AG09309 (cell line): ENCODE results near the gene SLBP.

Source experiments
- DNase-seq: peaks from one replicate; pipeline ENCODE4 v3.0.0-alpha.2; 2010; ENCODE audit warnings: low read depth
- H3K4me3 ChIP-seq: 2 replicates; pipeline ENCODE4 v1.5.1; 2011; ENCODE audit warnings: mild to moderate bottlenecking, low read depth, low read length, moderate library complexity; ENCODE audit not compliant: control insufficient read depth
- TF ChIP-seq, protein P1 (sequence below): IDR thresholded peaks from 2 replicates; pipeline ENCODE4 v1.5.1; 2011; ENCODE audit warnings: mild to moderate bottlenecking, low read depth, low read length, inconsistent platforms; ENCODE audit not compliant: insufficient read depth, control insufficient read depth; ENCODE audit errors: missing control alignments

SLBP gene

DNA sequence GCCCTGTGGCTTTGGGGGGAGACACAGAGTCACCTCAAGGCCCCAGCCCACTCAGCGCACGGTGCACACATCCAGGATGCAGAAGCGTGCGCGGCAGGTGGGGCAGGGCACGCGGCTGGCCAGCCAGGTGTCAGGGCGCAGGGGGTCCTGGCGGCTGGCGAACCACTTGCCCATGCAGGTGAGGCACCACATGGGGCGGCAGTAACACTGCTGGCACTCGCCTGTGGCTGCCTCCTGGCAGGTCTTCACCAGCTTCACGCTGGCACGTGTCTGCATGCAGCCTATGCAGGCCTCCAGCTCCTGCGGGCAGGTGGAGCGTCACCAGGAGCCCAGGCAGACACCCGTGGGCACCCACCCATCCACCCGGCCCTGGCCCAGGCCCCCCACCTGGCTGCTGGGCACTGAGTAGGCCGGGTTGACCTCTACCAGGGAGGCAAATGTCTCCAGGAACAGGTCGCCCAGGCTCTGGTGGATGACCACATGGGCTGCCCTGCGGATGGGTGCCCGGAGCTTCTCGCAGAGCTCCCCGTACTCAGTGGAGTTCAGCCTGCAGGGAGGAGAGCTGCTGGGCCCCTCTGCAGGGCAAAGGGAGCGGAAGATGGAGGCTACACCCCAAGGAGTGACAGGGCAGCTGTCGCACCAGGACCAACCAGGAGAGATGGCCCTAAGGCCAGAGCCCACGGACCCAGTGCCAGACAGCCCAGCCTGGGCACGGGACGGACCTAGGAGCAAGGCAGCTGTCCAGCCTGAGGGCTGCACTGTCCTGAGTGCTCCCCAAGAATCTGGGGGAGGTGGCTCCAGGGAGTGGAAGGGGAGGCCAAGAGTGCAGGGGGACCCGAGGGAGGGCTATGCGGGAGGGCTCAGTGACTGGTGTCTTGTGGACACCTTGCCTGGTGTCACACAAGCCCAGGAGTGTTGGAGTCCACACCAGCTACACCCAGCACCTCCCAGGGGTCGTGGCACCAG is 5.3 kb upstream of the SLBP start:
- TF ChIP-seq, protein P1, sequence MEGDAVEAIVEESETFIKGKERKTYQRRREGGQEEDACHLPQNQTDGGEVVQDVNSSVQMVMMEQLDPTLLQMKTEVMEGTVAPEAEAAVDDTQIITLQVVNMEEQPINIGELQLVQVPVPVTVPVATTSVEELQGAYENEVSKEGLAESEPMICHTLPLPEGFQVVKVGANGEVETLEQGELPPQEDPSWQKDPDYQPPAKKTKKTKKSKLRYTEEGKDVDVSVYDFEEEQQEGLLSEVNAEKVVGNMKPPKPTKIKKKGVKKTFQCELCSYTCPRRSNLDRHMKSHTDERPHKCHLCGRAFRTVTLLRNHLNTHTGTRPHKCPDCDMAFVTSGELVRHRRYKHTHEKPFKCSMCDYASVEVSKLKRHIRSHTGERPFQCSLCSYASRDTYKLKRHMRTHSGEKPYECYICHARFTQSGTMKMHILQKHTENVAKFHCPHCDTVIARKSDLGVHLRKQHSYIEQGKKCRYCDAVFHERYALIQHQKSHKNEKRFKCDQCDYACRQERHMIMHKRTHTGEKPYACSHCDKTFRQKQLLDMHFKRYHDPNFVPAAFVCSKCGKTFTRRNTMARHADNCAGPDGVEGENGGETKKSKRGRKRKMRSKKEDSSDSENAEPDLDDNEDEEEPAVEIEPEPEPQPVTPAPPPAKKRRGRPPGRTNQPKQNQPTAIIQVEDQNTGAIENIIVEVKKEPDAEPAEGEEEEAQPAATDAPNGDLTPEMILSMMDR, result no peak
- no peak for DNase-seq
- H3K4me3 ChIP-seq, result no peak overlapping the region

DNA sequence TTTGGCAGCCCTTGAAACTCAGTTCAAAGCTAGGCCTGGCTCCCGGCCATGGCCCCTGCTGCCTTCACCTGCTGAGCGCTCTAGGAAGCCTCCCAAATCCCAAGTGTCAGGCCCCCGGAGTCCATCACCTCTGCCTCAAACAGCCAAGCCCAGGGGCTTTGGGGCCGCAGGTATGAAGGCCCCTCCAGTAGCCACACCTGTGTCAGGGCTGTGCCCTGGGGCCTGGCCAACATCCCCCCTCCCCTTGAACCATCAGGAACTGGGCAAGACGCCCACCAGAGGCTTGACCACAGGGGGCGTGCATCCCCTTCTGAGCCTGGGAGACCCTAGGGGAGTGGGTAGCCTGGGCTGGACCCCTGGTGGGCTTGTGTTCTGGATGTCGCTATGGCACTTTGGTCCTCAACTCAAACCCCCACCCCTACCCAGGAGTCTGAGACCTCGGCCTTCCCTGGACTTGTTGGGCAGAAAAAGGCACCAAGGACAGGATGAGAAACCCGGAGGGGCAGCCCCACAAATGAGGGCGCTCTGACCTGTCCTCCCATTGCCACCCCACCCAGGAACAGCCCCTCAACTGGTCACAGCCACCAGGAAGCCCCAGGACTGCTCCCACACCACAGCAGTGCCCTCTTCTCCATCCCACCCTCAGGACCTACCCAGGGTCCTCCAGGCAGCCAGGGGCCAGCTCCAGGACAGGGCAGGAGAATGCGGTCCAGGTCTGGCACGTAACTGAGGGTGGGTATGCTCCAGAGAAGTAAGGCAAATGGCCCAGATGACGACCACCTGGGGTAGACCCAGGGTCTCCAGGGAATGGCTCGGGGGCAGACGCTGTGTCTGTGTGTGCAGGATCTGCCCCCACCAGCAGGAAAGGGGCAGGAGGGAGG is 4.2 kb upstream of the SLBP start:
- DNase-seq, result no peak
- TF ChIP-seq, protein P1, result no peak
- no peak overlapping the region for H3K4me3 ChIP-seq

DNA sequence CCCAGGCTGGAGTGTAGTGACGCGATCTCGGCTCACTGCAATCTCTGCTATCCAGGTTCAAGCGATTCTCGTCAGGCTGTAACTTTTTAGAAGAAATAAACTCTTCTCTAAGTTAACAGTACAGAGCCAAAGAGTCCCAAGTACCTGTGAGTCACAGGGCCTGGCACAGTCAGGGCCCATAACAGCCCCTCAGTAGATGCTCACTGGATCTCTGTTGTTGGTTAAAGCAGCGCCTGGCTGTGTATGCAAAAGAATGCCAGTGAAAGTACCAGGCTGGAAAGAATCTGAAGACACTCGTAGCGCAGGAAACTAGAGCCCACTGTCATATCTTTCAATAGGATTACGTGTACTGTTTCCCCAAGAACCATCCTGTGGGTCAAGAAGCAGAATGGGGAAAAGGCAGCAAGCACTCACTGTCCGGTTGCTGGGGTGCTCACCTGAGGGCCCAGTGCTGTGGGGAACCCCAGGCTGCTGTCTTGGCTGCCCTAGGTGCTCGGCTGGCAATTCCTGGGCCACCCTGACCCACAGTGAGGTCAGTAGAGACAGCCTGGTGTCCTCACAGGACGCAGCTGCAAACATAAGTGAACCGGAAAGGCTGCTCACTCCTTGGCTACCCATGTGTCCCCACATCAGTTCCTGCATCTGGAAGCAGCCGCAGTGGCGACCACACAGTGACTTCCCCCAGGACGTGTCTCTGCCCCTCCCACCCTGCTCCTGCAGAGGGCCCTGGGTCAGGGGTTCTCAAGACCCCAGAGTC is 3.1 kb upstream of the SLBP start:
- H3K4me3 ChIP-seq, result no peak overlapping the region
- TF ChIP-seq, protein P1, result no peak
- no peak for DNase-seq

DNA sequence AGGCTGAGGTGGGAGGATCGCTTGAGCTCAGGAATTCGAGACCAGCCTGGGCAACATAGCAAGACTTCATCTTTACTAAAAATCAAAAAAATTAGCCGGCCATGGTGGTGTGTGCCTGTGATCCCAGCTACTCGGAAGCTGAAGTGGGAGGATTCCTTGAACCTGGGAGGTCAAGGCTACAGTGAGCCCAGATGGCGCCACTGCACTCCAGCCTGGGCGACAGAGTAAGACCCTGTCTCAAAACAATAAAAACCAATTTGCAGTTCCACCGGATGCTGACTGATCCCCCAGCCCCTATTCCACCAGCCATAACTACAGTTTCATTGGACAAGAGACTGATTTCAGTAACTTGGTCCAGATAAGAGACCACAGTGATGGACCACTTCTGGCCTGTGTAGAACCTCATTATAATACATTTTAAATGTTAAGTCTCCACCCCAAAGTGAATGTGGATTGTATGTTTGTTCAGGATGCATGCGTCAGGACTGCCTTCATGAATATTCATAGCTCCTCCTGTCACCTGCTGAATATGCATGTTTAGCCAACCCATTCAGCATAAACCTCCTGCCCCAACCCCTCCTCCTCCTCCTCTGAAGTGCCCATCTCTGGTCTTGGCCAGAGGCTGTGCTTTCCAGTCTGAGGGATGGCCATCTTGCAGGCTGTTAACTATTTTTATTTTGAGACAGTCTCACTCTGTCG is 2.3 kb upstream of the SLBP start:
- no peak overlapping the region for H3K4me3 ChIP-seq
- DNase-seq, result no peak
- TF ChIP-seq, protein P1, result no peak

DNA sequence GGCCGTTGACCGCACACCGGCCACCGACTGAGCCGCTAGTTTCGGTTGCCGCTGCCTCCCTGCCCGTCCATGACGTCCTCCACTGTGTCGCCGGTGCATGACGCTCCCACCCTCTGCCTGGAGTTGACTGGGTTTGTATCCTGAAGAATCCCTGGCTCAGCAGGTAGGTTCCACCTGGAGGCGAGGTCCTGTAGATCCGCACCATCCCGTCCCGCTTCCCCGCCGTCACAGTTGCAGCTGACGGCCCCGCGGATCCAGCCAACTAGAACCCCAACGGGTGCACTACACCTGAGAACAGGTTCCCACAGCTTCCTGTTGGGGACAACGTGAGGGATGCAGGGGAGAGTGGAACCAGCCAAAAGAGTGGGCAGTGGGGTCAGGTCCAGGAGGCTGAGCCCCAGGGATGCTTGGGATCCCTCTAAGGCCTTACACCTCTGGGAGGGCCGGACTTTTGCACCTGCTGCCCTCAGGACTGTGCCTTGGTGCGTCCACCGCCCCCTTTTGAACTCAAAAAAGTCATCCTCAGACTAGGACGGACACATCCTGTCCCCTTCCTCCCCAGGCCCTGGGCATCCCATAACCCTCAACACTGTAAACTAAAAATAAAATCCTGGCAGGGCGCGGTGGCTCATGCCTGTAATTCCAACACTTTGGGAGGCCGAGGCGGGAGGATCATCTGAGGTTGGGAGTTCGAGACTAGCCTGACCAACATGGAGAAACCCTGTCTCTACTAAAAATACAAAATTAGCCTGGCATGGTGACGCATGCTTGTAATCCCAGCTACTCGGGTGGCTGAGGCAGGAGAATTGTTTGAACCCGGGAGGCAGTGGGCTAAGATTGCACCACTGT is 1.1 kb upstream of the SLBP start:
- TF ChIP-seq, protein P1, result no peak
- DNase-seq, result no peak

More for the DNA sequence above, 1.1 kb upstream of the SLBP start:
- H3K4me3 ChIP-seq, result peak overlapping the region; percentile 59
